ENCODE results near the gene AK5. TPM values are rescaled to one million over a fixed set of nuclear protein-coding genes. Genes with fewer than 3 reads are reported as not detected.

Gene AK5
- total RNA-seq, 4 donors from 2014 or later = 1.1 to 2.1 (median 1.2) TPM; not detected in 1

DNA sequence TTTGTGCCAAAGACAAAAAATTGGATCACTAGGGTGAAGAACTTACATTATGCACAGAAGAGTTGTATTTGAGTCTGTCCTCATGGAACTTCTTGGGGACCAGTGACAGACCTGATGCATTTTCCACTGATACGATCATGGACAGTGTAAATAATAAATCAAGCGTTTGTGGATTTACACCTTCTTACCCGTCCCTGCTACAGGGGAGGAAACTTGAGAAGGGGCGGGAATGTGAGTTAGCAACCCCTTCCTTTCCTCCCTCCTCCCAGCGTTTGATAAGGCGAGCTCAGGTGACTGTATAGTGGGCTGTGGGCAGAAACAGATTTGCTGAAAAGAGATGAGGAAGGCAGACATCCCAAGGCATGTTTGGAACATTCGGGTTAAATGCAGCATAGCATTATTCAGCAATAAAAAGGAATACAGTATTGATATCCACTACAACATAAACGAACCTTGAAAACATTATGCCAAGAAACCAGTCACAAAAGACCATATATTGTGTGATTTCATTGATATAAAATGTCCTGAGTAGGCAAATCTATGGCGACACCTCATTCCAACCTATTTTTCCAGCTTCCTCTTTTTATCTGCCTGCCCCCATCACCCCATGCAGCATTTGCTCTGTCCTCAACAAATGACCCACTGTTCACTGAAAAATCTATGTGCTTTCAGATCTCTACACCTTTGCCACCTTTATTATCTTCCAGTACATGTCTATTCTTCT lies 271.9 kb downstream of the AK5 start:
- H3K36me3 ChIP-seq = no peaks in the 10 kb centered on the region
- 42% methylated on average over 9 of the region's 9 CpGs for WGBS
- no peak overlapping the region for H3K4me3 ChIP-seq
- TF ChIP-seq POLR2AphosphoS5 (IDR thresholded peaks at IDR 0.05) (no peak), EP300 (IDR thresholded peaks at IDR 0.05) (no peak), POLR2A (IDR thresholded peaks at IDR 0.05) (no peak), CTCF (IDR thresholded peaks at IDR 0.05) (no peak)
- H3K27me3 ChIP-seq = no peaks in the 10 kb centered on the region
- no peak overlapping the region for H3K27ac ChIP-seq
- no peaks in the 10 kb centered on the region for H3K4me1 ChIP-seq
- H3K9me3 ChIP-seq = no peaks in the 10 kb centered on the region
- DNase-seq (ENCODE audit: low spot score in 2 of 2) = no peak

- TF ChIP-seq POLR2A (IDR thresholded peaks at IDR 0.05) (no peak), EP300 (IDR thresholded peaks at IDR 0.05) (no peak), POLR2AphosphoS5 (IDR thresholded peaks at IDR 0.05) (no peak), CTCF (IDR thresholded peaks at IDR 0.05) (no peak)
- WGBS = 33% methylated on average over 1 of the region's 1 CpG
- no peak overlapping the region for H3K4me3 ChIP-seq
- H3K9me3 ChIP-seq = no peaks in the 10 kb centered on the region
- no peaks in the 10 kb centered on the region for H3K27me3 ChIP-seq
- DNase-seq (ENCODE audit: low spot score in 2 of 2) = no peak
- no peaks in the 10 kb centered on the region for H3K4me1 ChIP-seq
- peaks cover 4% of the 10 kb centered on the region for H3K36me3 ChIP-seq
- no peak overlapping the region for H3K27ac ChIP-seq
These were observed 274.2 kb downstream of the AK5 start for GRCh38 chr1:77556045-77556444.

DNA sequence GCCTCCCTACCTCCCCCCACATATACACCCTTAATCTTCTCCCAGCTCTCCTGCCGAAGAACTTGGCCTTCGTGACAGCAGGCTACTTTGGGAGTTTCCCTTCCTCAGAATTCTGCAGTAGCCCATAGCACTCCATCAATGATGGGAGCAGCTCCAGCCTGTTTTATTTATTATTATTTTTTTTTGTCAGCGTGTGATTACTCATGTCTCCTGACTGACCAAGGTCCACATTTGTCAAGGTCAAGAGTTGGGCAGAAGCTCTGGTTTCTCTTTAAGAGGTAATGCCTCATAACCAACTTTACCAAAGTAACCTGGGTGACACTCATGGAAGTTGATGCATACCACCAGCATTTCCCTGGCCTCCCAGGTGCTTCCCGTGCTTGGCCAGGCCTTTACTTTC lies 275.2 kb downstream of the AK5 start:
- TF ChIP-seq EP300 (IDR thresholded peaks at IDR 0.05) (no peak), CTCF (IDR thresholded peaks at IDR 0.05) (no peak), POLR2AphosphoS5 (IDR thresholded peaks at IDR 0.05) (no peak), POLR2A (IDR thresholded peaks at IDR 0.05) (no peak)
- Histone ChIP-seq H3K27me3 (no peaks in the 10 kb centered on the region), H3K9me3 (no peaks in the 10 kb centered on the region), H3K4me1 (no peaks in the 10 kb centered on the region), H3K4me3 (no peak overlapping the region), H3K36me3 (peaks cover 4% of the 10 kb centered on the region), H3K27ac (no peak overlapping the region)
- no peak for DNase-seq (ENCODE audit: low spot score in 2 of 2)
- WGBS = 91% methylated on average over 4 of the region's 4 CpGs

DNA sequence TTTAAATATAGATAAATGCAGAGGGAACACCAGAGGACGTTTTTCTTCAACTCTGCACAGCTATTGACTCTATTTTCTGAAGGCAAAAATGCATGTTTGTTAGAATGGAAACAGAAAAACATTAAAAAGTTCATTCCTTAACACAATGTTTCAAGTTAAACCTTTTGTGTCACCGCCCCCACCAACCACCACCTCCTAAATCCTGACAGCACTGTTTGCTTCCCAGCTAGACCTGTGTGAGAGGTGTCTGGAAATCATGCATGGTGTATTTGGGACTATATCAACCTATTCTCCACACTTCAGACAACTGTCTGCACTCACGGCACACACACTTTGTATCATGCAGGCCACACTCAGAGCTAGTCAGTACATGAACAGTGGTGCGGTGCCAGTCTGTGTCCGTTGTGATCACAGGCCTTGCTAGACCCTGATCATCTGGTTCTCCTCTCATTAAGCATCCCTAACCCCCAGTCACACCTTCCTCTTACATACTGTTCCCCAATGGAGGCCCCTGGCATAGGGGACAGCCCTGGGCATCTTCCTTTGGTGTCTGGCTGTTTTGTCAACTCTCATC lies 276.9 kb downstream of the AK5 start:
- H3K4me1 ChIP-seq = no peaks in the 10 kb centered on the region
- TF ChIP-seq POLR2AphosphoS5 (IDR thresholded peaks at IDR 0.05) = no peak
- no peak for TF ChIP-seq CTCF (IDR thresholded peaks at IDR 0.05)
- no peak for TF ChIP-seq POLR2A (IDR thresholded peaks at IDR 0.05)
- no peak for TF ChIP-seq EP300 (IDR thresholded peaks at IDR 0.05)
- no peak for DNase-seq (ENCODE audit: low spot score in 2 of 2)
- WGBS = 91% methylated on average over 5 of the region's 5 CpGs
- no peak overlapping the region for H3K4me3 ChIP-seq
- no peaks in the 10 kb centered on the region for H3K9me3 ChIP-seq
- H3K36me3 ChIP-seq = peaks cover 9% of the 10 kb centered on the region
- H3K27me3 ChIP-seq = no peaks in the 10 kb centered on the region
- H3K27ac ChIP-seq = no peak overlapping the region

DNA sequence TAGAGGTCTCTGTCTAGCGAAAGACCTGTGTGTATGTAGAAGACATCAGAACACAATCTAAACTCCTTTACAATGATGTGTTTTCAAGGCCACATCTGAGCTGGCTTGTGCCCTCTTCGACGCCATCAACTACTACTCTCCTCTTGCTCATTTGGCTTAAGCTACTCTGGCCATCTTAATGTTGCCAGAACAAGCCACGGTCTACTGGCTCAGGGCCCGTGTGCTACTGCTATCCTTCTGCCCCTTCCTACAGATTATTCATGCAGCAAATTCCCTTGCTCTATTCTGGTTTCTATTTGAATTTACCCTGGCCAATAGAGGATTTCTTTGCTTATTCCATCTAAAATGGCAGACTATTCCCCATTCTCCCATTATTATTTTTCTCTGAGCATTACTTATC lies 278.9 kb downstream of the AK5 start:
- no peak overlapping the region for H3K27ac ChIP-seq
- DNase-seq (ENCODE audit: low spot score in 2 of 2) = no peak
- no peaks in the 10 kb centered on the region for H3K4me1 ChIP-seq
- 91% methylated on average over 5 of the region's 5 CpGs for WGBS
- no peak overlapping the region for H3K4me3 ChIP-seq
- H3K27me3 ChIP-seq = no peaks in the 10 kb centered on the region
- H3K36me3 ChIP-seq = peaks cover 23% of the 10 kb centered on the region
- H3K9me3 ChIP-seq = no peaks in the 10 kb centered on the region
- TF ChIP-seq POLR2A (IDR thresholded peaks at IDR 0.05) (no peak), POLR2AphosphoS5 (IDR thresholded peaks at IDR 0.05) (no peak), CTCF (IDR thresholded peaks at IDR 0.05) (no peak), EP300 (IDR thresholded peaks at IDR 0.05) (no peak)

All from suprapubic skin (tissue), 4 donors.